Measurements from ENCODE around the gene ERMN. TPM values are rescaled to one million over a fixed set of nuclear protein-coding genes. Genes with fewer than 3 reads are reported as not detected.
A peak's percentile ranks its signal among the peaks of the same experiment; 100 is the strongest.

The ERMN gene
- total RNA-seq, 4 donors from 2014 or later = under 0.01 to 0.17 TPM; not detected in 2

- Histone ChIP-seq H3K27ac (replicated peaks in 1 of 4) (no peak overlapping the region), H3K4me1 (no peaks in the 10 kb centered on the region), H3K27me3 (no peaks in the 10 kb centered on the region), H3K36me3 (no peaks in the 10 kb centered on the region), H3K4me3 (no peak overlapping the region), H3K9me3 (no peaks in the 10 kb centered on the region)
- 31% methylated on average over 9 of the region's 9 CpGs for WGBS
- no peak for TF ChIP-seq EP300 (IDR thresholded peaks at IDR 0.05)
- no peak for TF ChIP-seq POLR2AphosphoS5 (IDR thresholded peaks at IDR 0.05)
- no peak for TF ChIP-seq POLR2A (IDR thresholded peaks at IDR 0.05; ENCODE audit: low read depth)
- TF ChIP-seq, protein P1, sequence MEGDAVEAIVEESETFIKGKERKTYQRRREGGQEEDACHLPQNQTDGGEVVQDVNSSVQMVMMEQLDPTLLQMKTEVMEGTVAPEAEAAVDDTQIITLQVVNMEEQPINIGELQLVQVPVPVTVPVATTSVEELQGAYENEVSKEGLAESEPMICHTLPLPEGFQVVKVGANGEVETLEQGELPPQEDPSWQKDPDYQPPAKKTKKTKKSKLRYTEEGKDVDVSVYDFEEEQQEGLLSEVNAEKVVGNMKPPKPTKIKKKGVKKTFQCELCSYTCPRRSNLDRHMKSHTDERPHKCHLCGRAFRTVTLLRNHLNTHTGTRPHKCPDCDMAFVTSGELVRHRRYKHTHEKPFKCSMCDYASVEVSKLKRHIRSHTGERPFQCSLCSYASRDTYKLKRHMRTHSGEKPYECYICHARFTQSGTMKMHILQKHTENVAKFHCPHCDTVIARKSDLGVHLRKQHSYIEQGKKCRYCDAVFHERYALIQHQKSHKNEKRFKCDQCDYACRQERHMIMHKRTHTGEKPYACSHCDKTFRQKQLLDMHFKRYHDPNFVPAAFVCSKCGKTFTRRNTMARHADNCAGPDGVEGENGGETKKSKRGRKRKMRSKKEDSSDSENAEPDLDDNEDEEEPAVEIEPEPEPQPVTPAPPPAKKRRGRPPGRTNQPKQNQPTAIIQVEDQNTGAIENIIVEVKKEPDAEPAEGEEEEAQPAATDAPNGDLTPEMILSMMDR (IDR thresholded peaks at IDR 0.05) = peak; percentile 63 to 75 (median 71)
- intact Hi-C loops (cut with DNase I) = no loop called here
- no peak for DNase-seq (ENCODE audit: extremely low spot score)
Measured at GRCh38 chr2:157302492-157303099, 23.0 kb downstream of the ERMN start.

DNA sequence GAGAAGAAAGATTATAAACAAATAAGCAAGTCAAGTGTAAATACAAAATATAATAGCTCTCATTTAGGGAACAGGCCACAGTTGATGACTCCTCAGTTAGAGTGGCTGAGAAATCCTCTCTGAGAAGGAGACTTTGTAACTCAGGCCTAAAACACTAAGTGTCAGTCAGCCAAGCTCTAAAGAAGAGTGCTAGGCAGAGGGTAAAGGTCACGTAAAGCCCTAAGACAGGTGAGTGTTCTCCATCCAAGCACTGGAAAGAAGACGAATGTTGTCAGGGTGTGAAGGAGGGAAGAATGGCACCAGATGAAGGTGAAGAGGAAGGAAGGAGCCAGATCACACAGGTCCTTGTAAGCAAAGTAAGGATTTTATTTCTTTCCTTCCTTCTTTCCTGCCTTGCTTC is 24.3 kb downstream of the ERMN start:
- TF ChIP-seq POLR2A (IDR thresholded peaks at IDR 0.05; ENCODE audit: low read depth) (no peak), POLR2AphosphoS5 (IDR thresholded peaks at IDR 0.05) (no peak), EP300 (IDR thresholded peaks at IDR 0.05) (no peak)
- TF ChIP-seq, protein P1 (IDR thresholded peaks at IDR 0.05) = no peak
- intact Hi-C loops (cut with DNase I) = no loop called here
- DNase-seq (ENCODE audit: extremely low spot score) = no peak
- H3K4me1 ChIP-seq = no peaks in the 10 kb centered on the region
- no peak overlapping the region for H3K27ac ChIP-seq (replicated peaks in 1 of 4)
- 85% methylated on average over 2 of the region's 2 CpGs for WGBS
- no peaks in the 10 kb centered on the region for H3K36me3 ChIP-seq
- no peaks in the 10 kb centered on the region for H3K9me3 ChIP-seq
- no peaks in the 10 kb centered on the region for H3K27me3 ChIP-seq
- no peak overlapping the region for H3K4me3 ChIP-seq

- H3K4me1 ChIP-seq = no peaks in the 10 kb centered on the region
- 91% methylated on average over 4 of the region's 4 CpGs for WGBS
- no peak for DNase-seq (ENCODE audit: extremely low spot score)
- no peak overlapping the region for H3K4me3 ChIP-seq
- intact Hi-C loops (cut with DNase I) = no loop called here
- no peaks in the 10 kb centered on the region for H3K27me3 ChIP-seq
- no peak overlapping the region for H3K27ac ChIP-seq (replicated peaks in 1 of 4)
- no peaks in the 10 kb centered on the region for H3K9me3 ChIP-seq
- TF ChIP-seq POLR2A (IDR thresholded peaks at IDR 0.05; ENCODE audit: low read depth) = no peak
- TF ChIP-seq EP300 (IDR thresholded peaks at IDR 0.05) = no peak
- no peak for TF ChIP-seq POLR2AphosphoS5 (IDR thresholded peaks at IDR 0.05)
- TF ChIP-seq, protein P1 (IDR thresholded peaks at IDR 0.05) = no peak
- no peaks in the 10 kb centered on the region for H3K36me3 ChIP-seq
Measured at GRCh38 chr2:157296958-157297357, 28.7 kb downstream of the ERMN start.

- H3K27me3 ChIP-seq = no peaks in the 10 kb centered on the region
- no peaks in the 10 kb centered on the region for H3K9me3 ChIP-seq
- H3K36me3 ChIP-seq = no peaks in the 10 kb centered on the region
- intact Hi-C loops (cut with DNase I) = no loop called here
- H3K4me3 ChIP-seq = no peak overlapping the region
- DNase-seq (ENCODE audit: extremely low spot score) = no peak
- 52% methylated on average over 1 of the region's 1 CpG for whole genome bisulfite sequencing
- no peaks in the 10 kb centered on the region for H3K4me1 ChIP-seq
- no peak overlapping the region for H3K27ac ChIP-seq (replicated peaks in 1 of 4)
- TF ChIP-seq, protein P1 (IDR thresholded peaks at IDR 0.05) = no peak
- TF ChIP-seq EP300 (IDR thresholded peaks at IDR 0.05) (no peak), POLR2AphosphoS5 (IDR thresholded peaks at IDR 0.05) (no peak), POLR2A (IDR thresholded peaks at IDR 0.05; ENCODE audit: low read depth) (no peak)
Measured at GRCh38 chr2:157296490-157296889, 29.1 kb downstream of the ERMN start.

DNA sequence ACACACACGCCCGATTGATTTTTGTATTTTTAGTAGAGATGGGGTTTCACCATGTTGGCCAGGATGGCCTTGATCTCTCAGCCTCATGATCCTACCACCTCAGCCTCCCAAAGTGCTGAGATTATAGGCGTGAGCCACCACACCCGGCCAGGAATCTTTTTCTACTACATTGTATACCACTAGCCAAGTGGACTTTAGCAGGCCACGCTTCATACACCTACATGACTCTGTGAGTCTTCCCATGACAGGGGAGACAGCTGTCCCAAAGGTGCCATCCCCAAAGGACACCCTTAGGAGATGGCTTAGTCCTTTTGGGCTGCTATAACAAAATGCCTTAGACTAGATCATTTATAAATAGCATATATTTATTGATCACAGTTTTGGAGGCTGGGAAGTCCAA is 32.8 kb downstream of the ERMN start:
- peaks cover 0 to 6% (median 0%) of the 10 kb centered on the region in 4 donors for H3K4me1 ChIP-seq
- no peak overlapping the region for H3K4me3 ChIP-seq
- no peak for TF ChIP-seq EP300 (IDR thresholded peaks at IDR 0.05)
- no peak for TF ChIP-seq POLR2A (IDR thresholded peaks at IDR 0.05; ENCODE audit: low read depth)
- TF ChIP-seq, protein P1 (IDR thresholded peaks at IDR 0.05) = no peak
- no peak for TF ChIP-seq POLR2AphosphoS5 (IDR thresholded peaks at IDR 0.05)
- 94% methylated on average over 5 of the region's 5 CpGs for WGBS
- no peaks in the 10 kb centered on the region for H3K27me3 ChIP-seq
- no peak overlapping the region for H3K27ac ChIP-seq (replicated peaks in 1 of 4)
- H3K36me3 ChIP-seq = no peaks in the 10 kb centered on the region
- H3K9me3 ChIP-seq = no peaks in the 10 kb centered on the region
- DNase-seq (ENCODE audit: extremely low spot score) = no peak
- intact Hi-C loops (cut with DNase I) = no loop called here

Data from esophagus muscularis mucosa (tissue), 4 donors.